HCT116 (cell line): Measurements from ENCODE around the gene EZH2. TPM values are rescaled to one million over a fixed set of nuclear protein-coding genes. Genes with fewer than 3 reads are reported as not detected.

Experiments
- ATAC-seq: fragments of 200-7000 bp; cut with Tn5 transposase; 2 replicates; pipeline ENCODE4 v1.9.1; 2020; ENCODE audit warnings: mild to moderate bottlenecking, moderate library complexity
- BruUV-seq: library from RNA; stranded (reverse); fragments of 400-500 nt; replicated peaks from 2 replicates; lab custom pipeline; 2021; lab: Mats Ljungman, UMichigan
- CTCF ChIA-PET: fragments of 300-600 bp; sonication (Branson Sonifier 250); formaldehyde crosslinking; loops from one replicate; lab custom pipeline; 2021; ENCODE audit warnings: antibody characterized with exemption; lab: Charles Lee
- POLR2A ChIA-PET: fragments of 300-600, 350-600 bp; sonication (Branson Sonifier 250); formaldehyde crosslinking; loops from one replicate; lab custom pipeline; 2021; ENCODE audit warnings: antibody characterized with exemption; lab: Charles Lee
- RAD21 ChIA-PET, 2 experiments: fragments of 300-600 bp; sonication (Branson Sonifier 250); formaldehyde crosslinking; loops; one replicate each; lab custom pipeline; 2023; ENCODE audit warnings: low total read pairs in 2 of 2; ENCODE audit not compliant: uncharacterized antibody in 2 of 2, unreplicated experiment in 2 of 2, low non-redundant PET in 1 of 2; lab: Charles Lee
- DNase-seq: peaks from one replicate; pipeline ENCODE4 v3.0.0-alpha.2; 2010; ENCODE audit warnings: low read depth, low spot score
- H2AFZ ChIP-seq: fragments of 200-600 bp; shearing (Covaris generic), sonication (generic); 2 replicates; pipeline ENCODE4 v1.6.1; 2017; ENCODE audit warnings: low read depth, mixed run types, mixed read lengths, antibody characterized with exemption, low read length; ENCODE audit not compliant: poor library complexity, severe bottlenecking
- H3K27ac ChIP-seq: 2 replicates; pipeline ENCODE4 v1.5.1; 2012; ENCODE audit warnings: low read depth, low read length
- H3K27me3 ChIP-seq: fragments of 200-600 bp; sonication (generic); 2 replicates; pipeline ENCODE4 v1.6.1; 2016; ENCODE audit warnings: mixed run types, low read length, mixed read lengths; ENCODE audit not compliant: insufficient read depth
- H3K36me3 ChIP-seq, 2 experiments: fragments of 200-500 bp in 1 of 2; fragments of 200-600 bp in 1 of 2; sonication (Bioruptor generic) in 1 of 2; sonication (generic) in 1 of 2; 2 replicates each; pipeline versions ENCODE4 v1.5.1 to v1.6.1; 2014 to 2016; ENCODE audit warnings: low read length in 2 of 2, inconsistent platforms in 1 of 2, mixed read lengths in 1 of 2, mixed run types in 1 of 2; ENCODE audit not compliant: insufficient read depth in 2 of 2, control insufficient read depth in 1 of 2
- H3K4me1 ChIP-seq, 2 experiments: fragments of 200-600 bp in 1 of 2; sonication (generic) in 1 of 2; 2 replicates each; pipeline versions ENCODE4 v1.5.1 to v1.6.1; 2012 to 2017; ENCODE audit warnings: low read length in 2 of 2, inconsistent platforms in 1 of 2, mild to moderate bottlenecking in 1 of 2, mixed read lengths in 1 of 2, mixed run types in 1 of 2, moderate library complexity in 1 of 2; ENCODE audit not compliant: insufficient read depth in 2 of 2, control insufficient read depth in 1 of 2
- H3K4me2 ChIP-seq: fragments of 200-600 bp; sonication (generic); 2 replicates; pipeline ENCODE4 v1.6.1; 2017; ENCODE audit warnings: mixed run types, low read length, mixed read lengths
- H3K4me3 ChIP-seq, 2 experiments: fragments of 200-600 bp in 1 of 2; sonication (generic) in 1 of 2; replicated peaks in 1 of 2; 2 replicates each; pipeline ENCODE4 v1.5.1; 2011 to 2016; ENCODE audit warnings: low read length in 2 of 2, control low read depth in 1 of 2, low read depth in 1 of 2, mild to moderate bottlenecking in 1 of 2, mixed read lengths in 1 of 2, mixed run types in 1 of 2
- H3K79me2 ChIP-seq: fragments of 200-600 bp; sonication (generic); 2 replicates; pipeline ENCODE4 v1.6.1; 2017; ENCODE audit warnings: mild to moderate bottlenecking, mixed run types, low read length, moderate library complexity, mixed read lengths; ENCODE audit not compliant: insufficient read depth
- H3K9ac ChIP-seq: fragments of 200-600 bp; sonication (generic); 2 replicates; pipeline ENCODE4 v1.6.1; 2016; ENCODE audit warnings: low read length, mixed read lengths
- H3K9me2 ChIP-seq: fragments of 200-600 bp; sonication (generic), shearing (Covaris generic); 2 replicates; pipeline ENCODE4 v1.6.1; 2017; ENCODE audit warnings: mixed run types, mild to moderate bottlenecking, moderate library complexity; ENCODE audit not compliant: insufficient read depth
- H3K9me3 ChIP-seq, 2 experiments: fragments of 200-500 bp in 1 of 2; fragments of 200-600 bp in 1 of 2; sonication (Bioruptor generic) in 1 of 2; sonication (generic) in 1 of 2; 2 replicates each; pipeline ENCODE4 v1.6.1; 2014 to 2017; ENCODE audit warnings: low read length in 2 of 2, mixed read lengths in 2 of 2, inconsistent platforms in 1 of 2, low read depth in 1 of 2, mild to moderate bottlenecking in 1 of 2, mixed run types in 1 of 2, moderate library complexity in 1 of 2; ENCODE audit not compliant: control insufficient read depth in 1 of 2, insufficient read depth in 1 of 2
- H4K20me1 ChIP-seq: fragments of 200-600 bp; sonication (generic), shearing (Covaris generic); 2 replicates; pipeline ENCODE4 v1.6.1; 2017; ENCODE audit warnings: mixed run types, mild to moderate bottlenecking, moderate library complexity; ENCODE audit not compliant: insufficient read depth
- CBX3 ChIP-seq: IDR thresholded peaks from 2 replicates; pipeline ENCODE4 v1.6.1; 2012; ENCODE audit warnings: low read depth
- EGR1 ChIP-seq: IDR thresholded peaks from 2 replicates; pipeline ENCODE4 v1.6.1; 2012; ENCODE audit warnings: low read depth
- JUND ChIP-seq: IDR thresholded peaks from 2 replicates; pipeline ENCODE4 v1.6.1; 2012
- RAD21 ChIP-seq: IDR thresholded peaks from 2 replicates; pipeline ENCODE4 v1.6.1; 2012; ENCODE audit warnings: low read depth, mild to moderate bottlenecking
- SRF ChIP-seq: IDR thresholded peaks from 2 replicates; pipeline ENCODE4 v1.6.1; 2012; ENCODE audit warnings: low read depth
- YY1 ChIP-seq: IDR thresholded peaks from 2 replicates; pipeline ENCODE4 v1.6.1; 2011; ENCODE audit warnings: low read length, low read depth, moderate library complexity, mild to moderate bottlenecking; ENCODE audit not compliant: insufficient replicate concordance; ENCODE audit errors: extremely low read depth
- ZFX ChIP-seq: fragments of 450-650 bp; IDR thresholded peaks from 2 replicates; pipeline ENCODE4 v1.6.1; 2017
- ZNF274 ChIP-seq: fragments of 200-500 bp; sonication (Bioruptor generic); IDR thresholded peaks from 2 replicates; pipeline ENCODE4 v1.6.1; 2014; ENCODE audit warnings: mild to moderate bottlenecking, low read depth, low read length, inconsistent platforms
- intact Hi-C: fragments of 100-400 bp; cut with micrococcal nuclease; formaldehyde crosslinking; loops from 2 replicates; pipeline ENCODE4 v1.10.0; 2022
- total RNA-seq: library from RNA; stranded (reverse); gene quantifications from one replicate; pipeline ENCODE4 v1.2.1, GENCODE V29; 2021; ENCODE audit not compliant: unreplicated experiment
- TF ChIP-seq, protein P1 (sequence below): IDR thresholded peaks from 2 replicates; pipeline ENCODE4 v1.6.1; 2012; ENCODE audit warnings: low read depth
- TF ChIP-seq, protein P2 (sequence below): IDR thresholded peaks from 2 replicates; pipeline ENCODE4 v1.6.1; 2012

Gene EZH2
- total RNA-seq, 1 experiment from 2014 or later = 55.2 TPM

DNA sequence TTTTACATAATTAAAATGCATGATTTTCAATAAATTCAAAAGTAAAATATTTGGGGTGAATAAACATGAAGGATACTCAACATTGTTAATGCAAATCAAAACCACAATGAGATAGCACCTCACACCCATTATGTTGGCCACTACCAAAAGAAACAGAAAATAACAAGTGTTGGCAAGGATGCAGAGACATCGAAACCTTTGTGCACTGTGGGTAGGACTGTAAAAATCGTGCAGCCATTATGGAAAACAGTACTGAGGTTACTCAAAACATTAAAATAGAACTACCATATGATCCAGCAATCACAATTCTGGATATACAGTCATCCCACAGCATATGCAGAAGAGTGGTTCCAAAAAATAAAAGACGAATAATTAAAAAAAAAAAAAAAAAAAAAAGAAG, 13.1 kb downstream of the EZH2 start:
- Histone ChIP-seq H4K20me1 (peaks cover 27% of the 10 kb centered on the region; the same call in 1 of the 2 replicates), H3K4me2 (no peak overlapping the region), H3K27me3 (no peaks in the 10 kb centered on the region), H3K36me3 (no peaks in the 10 kb centered on the region), H3K9me3 (no peaks in the 10 kb centered on the region), H3K4me1 (no peaks in the 10 kb centered on the region), H3K9me2 (no peaks in the 10 kb centered on the region), H3K79me2 (peaks cover 98% of the 10 kb centered on the region), H2AFZ (no peak overlapping the region), H3K27ac (no peak overlapping the region), H3K4me3 (no peak overlapping the region), H3K9ac (no peak overlapping the region)
- DNase-seq (no peak), ATAC-seq (no peak)
- RAD21 ChIA-PET = no interaction called here
- CTCF ChIA-PET = no interaction called here
- BruUV-seq = no TSS peak
- no peak for TF ChIP-seq ZNF274
- TF ChIP-seq YY1 = no peak
- TF ChIP-seq SRF = no peak
- TF ChIP-seq EGR1 = no peak
- POLR2A ChIA-PET = no interaction called here
- intact Hi-C loops = no loop called here

DNA sequence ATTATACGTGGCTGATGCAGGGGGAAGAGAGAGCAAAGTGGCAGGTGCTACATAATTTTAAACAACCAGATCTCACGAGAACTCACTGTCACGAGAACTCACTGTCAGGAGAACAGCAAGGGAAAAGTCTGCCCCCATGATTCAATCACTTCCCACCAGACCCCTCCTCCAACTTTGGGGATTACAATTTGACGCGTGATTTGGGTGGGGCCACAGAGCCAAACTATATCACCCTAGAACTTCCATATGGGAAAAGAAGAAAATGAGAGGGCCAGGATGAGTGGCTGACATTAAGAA, 15.8 kb downstream of the EZH2 start:
- DNase-seq (no peak), ATAC-seq (no peak)
- BruUV-seq = no TSS peak
- Histone ChIP-seq H3K27me3 (no peaks in the 10 kb centered on the region), H3K4me1 (0 out of 4 replicates have a peak, but pooled peaks cover 0 to 7% of the 10 kb centered on the region in 2 experiments), H3K4me3 (no peak overlapping the region), H3K27ac (no peak overlapping the region), H3K9me3 (no peaks in the 10 kb centered on the region), H3K36me3 (no peaks in the 10 kb centered on the region), H2AFZ (no peak overlapping the region), H4K20me1 (peaks cover 42% of the 10 kb centered on the region), H3K9ac (no peak overlapping the region), H3K79me2 (peaks cover 98% of the 10 kb centered on the region), H3K4me2 (no peak overlapping the region), H3K9me2 (no peaks in the 10 kb centered on the region)
- intact Hi-C loops = no loop called here
- TF ChIP-seq, protein P1, sequence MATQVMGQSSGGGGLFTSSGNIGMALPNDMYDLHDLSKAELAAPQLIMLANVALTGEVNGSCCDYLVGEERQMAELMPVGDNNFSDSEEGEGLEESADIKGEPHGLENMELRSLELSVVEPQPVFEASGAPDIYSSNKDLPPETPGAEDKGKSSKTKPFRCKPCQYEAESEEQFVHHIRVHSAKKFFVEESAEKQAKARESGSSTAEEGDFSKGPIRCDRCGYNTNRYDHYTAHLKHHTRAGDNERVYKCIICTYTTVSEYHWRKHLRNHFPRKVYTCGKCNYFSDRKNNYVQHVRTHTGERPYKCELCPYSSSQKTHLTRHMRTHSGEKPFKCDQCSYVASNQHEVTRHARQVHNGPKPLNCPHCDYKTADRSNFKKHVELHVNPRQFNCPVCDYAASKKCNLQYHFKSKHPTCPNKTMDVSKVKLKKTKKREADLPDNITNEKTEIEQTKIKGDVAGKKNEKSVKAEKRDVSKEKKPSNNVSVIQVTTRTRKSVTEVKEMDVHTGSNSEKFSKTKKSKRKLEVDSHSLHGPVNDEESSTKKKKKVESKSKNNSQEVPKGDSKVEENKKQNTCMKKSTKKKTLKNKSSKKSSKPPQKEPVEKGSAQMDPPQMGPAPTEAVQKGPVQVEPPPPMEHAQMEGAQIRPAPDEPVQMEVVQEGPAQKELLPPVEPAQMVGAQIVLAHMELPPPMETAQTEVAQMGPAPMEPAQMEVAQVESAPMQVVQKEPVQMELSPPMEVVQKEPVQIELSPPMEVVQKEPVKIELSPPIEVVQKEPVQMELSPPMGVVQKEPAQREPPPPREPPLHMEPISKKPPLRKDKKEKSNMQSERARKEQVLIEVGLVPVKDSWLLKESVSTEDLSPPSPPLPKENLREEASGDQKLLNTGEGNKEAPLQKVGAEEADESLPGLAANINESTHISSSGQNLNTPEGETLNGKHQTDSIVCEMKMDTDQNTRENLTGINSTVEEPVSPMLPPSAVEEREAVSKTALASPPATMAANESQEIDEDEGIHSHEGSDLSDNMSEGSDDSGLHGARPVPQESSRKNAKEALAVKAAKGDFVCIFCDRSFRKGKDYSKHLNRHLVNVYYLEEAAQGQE = no peak
- TF ChIP-seq JUND (no peak), ZFX (no peak), CBX3 (no peak), RAD21 (no peak)
- TF ChIP-seq, protein P2, sequence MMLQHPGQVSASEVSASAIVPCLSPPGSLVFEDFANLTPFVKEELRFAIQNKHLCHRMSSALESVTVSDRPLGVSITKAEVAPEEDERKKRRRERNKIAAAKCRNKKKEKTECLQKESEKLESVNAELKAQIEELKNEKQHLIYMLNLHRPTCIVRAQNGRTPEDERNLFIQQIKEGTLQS = no peak
- POLR2A ChIA-PET = no interaction called here
- CTCF ChIA-PET = no interaction called here
- RAD21 ChIA-PET = no interaction called here
